Activated naive CD4-positive, alpha-beta T cell (primary cell): Measurements from ENCODE around the gene DUSP2.
A peak's percentile ranks its signal among the peaks of the same experiment; 100 is the strongest.

Experiments used
- DNase-seq, 4 experiments: peaks; one replicate each; lab custom pipeline; 2025; lab: John Stamatoyannopoulos, UW

Gene DUSP2

GRCh38 chr2:96131152-96131812, 14.0 kb downstream of the DUSP2 start:
- DNase-seq, result no peak

- DNase-seq, result no peak
These were observed 14.8 kb downstream of the DUSP2 start for GRCh38 chr2:96130483-96130882.

GRCh38 chr2:96129528-96130120, 15.6 kb downstream of the DUSP2 start:
- DNase-seq, result no peak

GRCh38 chr2:96128456-96128855, 16.8 kb downstream of the DUSP2 start:
- DNase-seq, result no peak

GRCh38 chr2:96124406-96125265, 20.6 kb downstream of the DUSP2 start:
- DNase-seq, result no peak

GRCh38 chr2:96123936-96124335, 21.3 kb downstream of the DUSP2 start:
- DNase-seq, result no peak

GRCh38 chr2:96123290-96123689, 21.9 kb downstream of the DUSP2 start:
- no peak for DNase-seq

GRCh38 chr2:96122391-96122790, 22.8 kb downstream of the DUSP2 start:
- DNase-seq, result no peak

GRCh38 chr2:96121414-96121813, 23.8 kb downstream of the DUSP2 start:
- no peak for DNase-seq

- DNase-seq, result no peak
These were observed 24.2 kb downstream of the DUSP2 start for GRCh38 chr2:96120991-96121390.

- DNase-seq, result no peak
These were observed 25.0 kb downstream of the DUSP2 start for GRCh38 chr2:96120091-96120720.

- DNase-seq, result no peak
These were observed 25.9 kb downstream of the DUSP2 start for GRCh38 chr2:96119389-96119751.

- DNase-seq, result no peak
These were observed 26.4 kb downstream of the DUSP2 start for GRCh38 chr2:96118698-96119388.

GRCh38 chr2:96117701-96118588, 27.3 kb downstream of the DUSP2 start:
- DNase-seq, result no peak

- peak; percentile 26 to 64 (median 38) for DNase-seq
These were observed 28.2 kb downstream of the DUSP2 start for GRCh38 chr2:96116879-96117533.

- DNase-seq, result peak in 3 of 4 experiments; percentile 33 to 72 (median 46)
These were observed 28.8 kb downstream of the DUSP2 start, which contains the start of gene ADRA2B for GRCh38 chr2:96116424-96116878. ADRA2B (minus strand) TSS chr2:96116571; CDS start chr2:96116149, 422 bp downstream.

GRCh38 chr2:96115631-96116423, 29.4 kb downstream of the DUSP2 start:
- DNase-seq, result no peak

GRCh38 chr2:96114903-96115581, 30.2 kb downstream of the DUSP2 start:
- no peak for DNase-seq

- DNase-seq, result no peak
These were observed 30.7 kb downstream of the DUSP2 start for GRCh38 chr2:96114546-96114902.
